Measurements from ENCODE around the gene DACH1.

Gene DACH1

DNA sequence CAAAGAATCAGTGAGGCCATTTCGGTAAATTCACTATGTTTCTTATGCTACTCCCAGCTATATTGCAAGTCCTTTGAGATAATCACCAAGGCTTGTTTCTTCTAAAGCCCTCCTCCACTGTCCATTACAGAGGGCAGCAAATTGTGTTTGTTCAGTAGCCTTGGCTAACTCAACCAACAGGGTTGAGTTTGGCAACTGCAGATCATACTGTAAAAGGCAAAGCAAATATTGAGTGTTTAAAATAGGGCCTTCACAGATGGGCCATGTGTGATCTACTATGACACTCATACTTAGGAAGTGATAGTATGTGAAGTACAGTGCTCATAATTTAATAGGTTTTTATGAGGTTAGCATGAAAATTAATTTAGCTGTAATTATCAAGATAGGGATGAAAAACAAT is 171.3 kb downstream of the DACH1 start:
- no peak for DNase-seq

DNA sequence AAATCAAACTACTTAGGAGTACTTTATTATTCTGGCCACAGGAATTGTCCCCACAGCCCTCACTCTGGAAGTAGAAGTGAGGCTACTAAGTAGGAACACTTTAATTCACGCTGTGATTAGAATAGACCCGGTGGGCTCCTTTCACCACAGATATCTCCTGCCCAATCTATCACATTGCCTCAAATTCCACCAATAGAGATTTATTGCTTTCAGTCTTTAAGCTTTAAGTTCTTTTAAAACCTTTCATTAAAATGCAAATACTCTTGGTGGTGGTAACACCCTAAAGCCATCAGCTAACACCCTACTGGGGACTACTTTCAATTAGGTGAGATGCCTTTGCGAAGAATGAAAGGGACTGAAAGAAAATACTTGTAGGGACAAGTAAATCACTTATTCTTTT is 181.9 kb downstream of the DACH1 start:
- DNase-seq, result no peak

DNA sequence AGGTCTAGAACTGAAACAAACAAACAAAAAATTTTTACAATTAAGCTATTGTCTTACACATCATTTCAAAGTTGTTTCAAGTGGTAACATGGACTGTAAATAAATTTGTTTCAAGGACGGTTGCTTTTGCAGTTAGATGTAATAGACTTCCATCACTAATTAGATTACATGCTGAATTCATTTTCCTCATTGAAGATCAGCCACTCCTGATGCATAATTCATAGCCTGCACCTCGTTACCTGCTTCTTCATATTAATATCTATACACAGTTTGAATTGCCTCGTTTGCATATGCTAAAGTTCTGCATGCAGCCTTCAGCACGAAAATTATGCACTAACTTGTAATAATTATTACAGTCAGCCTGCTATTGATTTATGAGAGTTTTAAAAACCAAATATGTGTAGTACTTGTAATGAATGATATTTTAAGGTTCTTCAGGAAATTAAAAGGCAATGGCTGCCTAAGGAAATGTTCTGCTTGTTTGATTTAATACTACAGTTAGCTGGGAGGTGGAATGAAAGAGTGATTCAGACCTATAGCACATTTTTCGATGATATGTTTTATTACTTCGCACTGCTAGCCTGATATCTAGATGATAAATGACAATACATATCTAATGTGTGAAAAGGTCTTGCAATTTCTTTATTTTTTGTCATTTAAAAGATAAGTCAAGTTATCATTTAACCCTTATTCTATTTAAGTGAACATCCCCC is 184.9 kb downstream of the DACH1 start:
- no peak for DNase-seq

DNA sequence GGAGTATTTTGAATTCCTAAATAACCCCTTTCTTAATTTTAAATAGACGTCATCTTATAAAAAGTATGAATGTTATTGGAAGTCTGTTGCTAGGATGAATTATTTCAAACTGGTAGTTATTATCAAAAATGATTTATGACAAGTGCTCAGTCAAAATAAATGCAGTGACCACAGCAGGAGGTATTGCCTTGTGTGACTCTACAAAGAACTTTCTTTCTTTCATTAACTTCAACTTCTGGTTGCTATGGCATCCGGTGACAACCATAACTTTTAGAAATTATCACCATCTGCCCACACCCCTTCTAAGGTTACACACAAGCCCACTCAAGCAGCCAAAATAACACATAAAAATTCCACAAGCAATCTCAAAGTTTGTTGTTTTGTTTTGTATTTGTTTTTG is 189.9 kb downstream of the DACH1 start:
- DNase-seq, result no peak

DNA sequence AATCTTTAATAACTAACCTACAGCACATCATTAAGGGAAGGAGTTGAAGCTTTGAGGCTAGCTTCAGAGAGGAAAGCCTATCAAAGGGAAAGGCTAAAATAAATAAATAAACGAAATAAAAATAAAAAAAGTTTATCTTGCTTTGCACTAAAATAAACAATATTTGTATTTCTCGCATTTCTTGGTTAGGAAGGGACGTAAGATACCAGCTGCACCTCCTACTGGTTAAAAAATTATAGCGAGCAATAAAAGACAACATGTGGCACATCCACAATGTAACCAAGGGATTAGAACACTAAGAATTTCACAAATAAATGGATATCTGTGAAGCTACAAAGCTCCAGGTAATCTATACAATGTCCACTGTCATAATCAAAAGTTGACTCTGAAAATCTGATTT is 194.5 kb downstream of the DACH1 start:
- no peak for DNase-seq

DNA sequence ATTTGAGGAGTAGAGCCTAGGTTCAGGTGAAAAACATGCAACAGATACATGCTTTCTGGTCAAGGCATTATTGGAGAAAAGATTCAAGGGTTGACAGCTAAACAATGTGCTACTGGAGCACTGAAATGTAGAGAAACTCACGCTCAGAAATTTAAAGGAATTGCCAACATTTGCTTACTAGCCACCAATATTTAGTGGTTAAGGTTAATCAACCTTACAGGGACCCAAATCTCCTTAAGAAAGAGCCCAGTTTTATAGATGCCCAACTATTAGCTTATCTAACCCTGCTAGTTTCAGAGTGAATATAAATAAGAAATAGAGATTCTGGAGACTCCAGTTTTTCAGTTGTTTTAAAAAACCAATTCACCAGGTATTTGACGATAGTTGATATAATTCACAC is 203.6 kb downstream of the DACH1 start:
- no peak for DNase-seq

DNA sequence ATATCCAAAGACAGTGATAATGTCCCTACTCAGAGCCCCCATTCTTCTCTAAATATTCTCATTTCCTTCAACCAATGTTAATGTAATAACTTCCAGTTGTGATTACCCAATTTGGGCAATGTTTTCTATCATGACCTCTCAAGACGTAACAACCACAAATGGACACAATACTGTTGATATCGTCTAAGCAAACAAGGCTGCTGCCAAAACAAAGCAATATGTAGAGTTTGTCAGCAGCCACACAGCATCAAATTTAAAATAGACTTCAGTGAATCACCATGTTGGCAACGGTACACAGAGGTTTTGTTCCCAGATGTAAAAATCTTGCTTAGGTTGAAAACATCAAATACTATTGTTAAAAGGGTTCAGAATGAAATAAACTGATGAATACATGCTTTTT is 205.1 kb downstream of the DACH1 start:
- no peak for DNase-seq

DNA sequence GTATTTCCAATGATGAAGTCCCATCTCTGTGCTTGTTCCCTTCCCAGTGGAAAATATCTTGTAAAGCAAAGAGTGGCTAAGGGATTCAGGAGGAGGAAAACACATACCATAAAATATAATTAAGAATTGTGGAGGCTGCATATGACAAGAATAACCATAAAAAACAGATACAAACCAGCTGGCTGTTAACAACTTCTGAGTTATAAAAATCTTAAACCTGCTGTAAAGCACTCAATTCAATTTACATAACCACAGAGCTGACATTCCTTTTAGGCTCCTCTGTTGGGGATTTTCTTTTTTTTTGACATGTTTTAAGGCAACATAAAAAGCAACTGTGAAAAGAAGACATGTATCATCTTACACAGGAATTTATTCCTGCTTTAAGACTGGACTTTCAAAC is 207.6 kb downstream of the DACH1 start:
- no peak for DNase-seq

DNA sequence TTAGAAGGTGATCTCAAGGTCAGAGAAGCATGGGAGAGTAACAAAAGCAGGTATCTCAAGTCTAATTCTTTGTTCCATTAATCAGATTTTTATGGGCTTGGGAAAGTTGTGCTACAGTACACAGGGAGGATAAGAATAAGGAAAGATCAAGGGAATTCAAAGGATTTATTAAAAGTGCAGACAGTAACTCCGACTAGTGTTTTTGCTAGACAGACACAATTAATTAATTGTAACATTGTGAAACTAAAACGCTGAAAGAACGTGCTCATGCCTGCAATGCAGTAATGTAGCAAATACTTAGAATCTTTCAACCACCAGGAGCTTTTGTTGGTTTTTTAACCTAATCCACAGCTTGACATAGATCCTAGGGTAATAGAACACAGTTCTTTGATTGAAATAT is 221.5 kb downstream of the DACH1 start:
- no peak for DNase-seq

DNA sequence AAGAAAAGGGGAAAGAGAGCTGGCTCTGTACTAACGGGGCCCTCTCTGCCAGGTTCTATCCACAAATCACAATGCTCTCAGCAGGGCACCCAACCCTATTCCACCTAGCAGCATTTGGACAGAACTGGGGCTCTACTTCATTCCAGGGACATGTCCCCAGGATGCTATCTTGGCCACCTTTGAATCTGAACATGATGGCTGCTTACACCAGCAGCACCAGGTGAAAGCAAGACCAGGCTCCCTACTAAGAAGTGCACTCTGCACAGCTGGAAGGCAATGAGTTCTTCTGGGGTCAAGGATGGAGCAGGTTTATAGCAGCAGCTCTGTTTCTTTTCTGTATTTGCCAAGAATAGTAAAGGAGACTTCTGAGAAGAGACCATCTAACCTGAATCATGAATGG is 222.4 kb downstream of the DACH1 start:
- DNase-seq, result no peak

DNA sequence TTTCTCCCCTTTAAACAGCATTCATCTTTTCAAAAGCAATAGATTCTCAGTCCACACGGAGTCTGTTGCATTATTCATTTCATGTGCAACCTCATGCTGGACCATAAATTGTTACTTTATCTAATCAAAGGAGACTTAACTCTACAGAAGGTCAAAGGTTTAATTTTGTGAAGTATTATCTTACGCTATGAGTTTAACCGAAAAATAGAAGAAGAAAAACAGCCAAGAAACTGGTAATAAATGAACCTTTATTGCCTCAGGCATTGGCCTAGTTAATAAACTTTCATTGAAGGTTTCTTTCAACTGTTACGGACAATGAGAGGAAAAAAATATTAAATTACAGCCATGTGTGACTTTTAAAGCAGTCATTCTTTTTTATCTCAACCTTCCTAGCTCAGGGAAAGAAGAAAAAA is 223.6 kb downstream of the DACH1 start:
- DNase-seq, result no peak

DNA sequence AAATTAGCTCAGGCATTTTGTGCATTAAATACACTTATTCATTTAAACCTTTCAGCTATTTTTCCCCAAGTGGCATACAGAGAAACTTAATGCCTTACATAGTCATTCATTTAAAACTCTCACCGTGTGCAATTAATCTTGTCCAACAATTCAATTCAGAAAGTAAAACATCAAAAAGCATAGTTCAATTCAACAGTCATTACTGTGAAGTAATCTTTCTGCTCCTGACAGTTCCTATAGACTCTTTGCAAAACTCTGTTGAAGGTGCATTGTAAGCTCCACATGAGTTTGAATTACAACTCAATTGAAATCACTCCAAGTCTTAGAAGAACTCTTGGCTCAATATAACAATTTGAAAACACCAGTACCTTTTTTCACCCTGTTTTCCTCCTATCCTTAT is 228.3 kb downstream of the DACH1 start:
- DNase-seq, result no peak

DNA sequence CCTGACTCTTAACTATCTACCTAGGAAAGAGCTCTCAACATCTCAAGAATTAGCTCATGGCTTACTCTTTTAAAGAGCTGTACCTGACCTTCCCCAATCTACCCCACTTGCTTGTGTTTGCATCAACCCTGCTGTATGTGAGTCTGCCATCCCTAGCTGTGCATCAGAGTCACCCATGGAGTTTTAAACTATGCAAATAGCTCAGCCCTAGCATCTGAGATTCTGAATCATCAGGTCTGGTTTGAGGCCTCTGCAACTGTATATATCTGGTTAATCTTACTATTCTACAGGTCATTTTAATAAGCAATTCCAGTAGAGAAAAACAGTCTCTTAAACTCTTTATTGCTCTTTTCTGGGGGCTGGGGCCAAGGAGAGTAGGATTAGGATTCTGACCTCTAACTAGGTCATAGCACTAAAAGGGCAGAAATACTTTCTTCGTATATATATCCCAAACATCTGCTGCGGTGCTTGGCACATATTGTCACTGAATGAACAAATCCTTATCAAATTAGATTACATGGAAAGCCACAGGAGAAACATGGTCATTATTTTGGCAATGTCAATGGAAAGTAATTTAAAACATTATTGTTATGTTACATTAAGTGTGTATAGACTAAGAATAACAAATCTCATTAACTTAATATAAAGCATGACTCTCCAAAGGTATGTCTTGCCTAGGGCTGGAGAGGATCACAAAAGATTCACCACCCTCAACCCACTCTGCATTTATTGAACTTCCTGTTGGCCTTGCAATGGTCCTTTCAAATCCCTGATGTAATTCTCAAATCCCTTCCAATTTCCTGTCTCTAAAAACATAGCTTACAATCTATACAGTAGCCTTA is 232.2 kb downstream of the DACH1 start:
- no peak for DNase-seq

DNA sequence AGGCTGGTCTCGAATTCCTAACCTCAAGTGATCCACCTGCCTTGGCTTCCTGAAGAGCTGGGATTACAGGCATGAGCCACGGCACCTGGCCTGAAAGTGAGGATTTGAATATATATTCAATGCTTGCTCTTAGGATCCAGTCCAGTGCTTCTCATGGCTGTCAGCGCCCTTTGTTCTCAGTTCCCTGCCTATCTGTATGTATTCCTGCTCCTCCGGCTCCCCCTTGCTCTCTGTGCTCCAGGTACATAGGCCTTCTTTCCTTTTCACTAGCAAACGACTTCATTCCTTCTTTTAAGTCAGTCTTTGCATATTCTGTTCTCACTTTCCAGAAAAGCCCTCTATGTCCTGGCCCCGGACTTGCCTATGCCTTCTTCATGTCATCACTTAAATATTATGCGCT is 232.8 kb downstream of the DACH1 start:
- DNase-seq, result no peak

DNA sequence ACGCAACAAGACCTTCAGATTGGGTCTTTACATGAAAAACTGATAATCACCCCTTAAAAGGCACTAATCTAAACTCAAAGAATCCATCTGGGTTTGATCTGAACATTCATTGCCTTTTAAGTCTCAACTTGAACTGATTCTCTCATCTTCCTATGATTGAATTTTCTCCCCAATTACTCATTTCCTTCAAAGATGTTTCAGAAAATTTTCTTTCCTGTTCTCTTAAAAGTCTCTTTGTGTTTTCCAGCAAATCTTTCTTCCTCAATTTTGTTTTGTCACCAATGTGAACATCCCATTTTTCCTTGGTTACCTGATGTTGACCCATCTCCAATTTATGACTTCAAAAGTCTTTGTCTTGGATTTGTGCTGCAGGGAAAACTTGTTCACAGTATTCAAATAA is 234.3 kb downstream of the DACH1 start:
- no peak for DNase-seq

DNA sequence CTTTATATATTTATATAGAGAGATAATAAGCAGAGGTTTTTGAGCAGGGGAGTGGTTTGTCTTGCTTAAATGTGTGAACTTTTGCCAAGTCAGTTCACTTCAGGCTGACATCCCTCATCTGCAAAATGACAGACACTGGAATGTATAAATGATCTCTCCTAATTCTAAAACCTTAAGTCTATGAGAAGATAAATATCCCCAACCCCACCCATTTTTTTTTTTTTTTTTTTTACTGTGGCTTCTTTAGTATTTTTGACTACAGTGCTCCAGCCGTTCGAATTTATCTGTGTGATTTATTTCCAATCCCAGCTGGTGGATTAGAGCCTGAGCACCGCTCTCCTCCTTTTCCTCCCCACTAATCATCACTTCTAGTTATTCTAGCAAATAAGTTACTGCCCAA is 234.8 kb downstream of the DACH1 start:
- no peak for DNase-seq

DNA sequence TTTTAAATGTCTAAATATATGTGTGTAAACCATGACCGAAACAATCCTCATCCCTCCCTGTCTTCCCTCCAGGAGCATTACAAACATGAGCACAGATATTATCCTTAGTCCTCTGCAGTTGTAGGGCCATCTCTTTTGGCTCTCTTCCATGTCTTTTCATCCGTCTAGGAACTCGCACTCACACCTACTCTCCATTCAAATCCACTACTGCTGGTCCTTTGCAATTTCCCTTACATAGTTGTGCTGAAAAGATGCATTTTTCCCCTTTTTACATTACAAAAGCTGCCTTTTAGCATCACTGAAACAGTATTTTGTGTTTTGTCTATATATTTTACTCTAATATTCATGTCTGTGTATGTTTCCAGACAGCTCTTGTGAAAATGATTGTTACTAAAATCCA is 237.8 kb downstream of the DACH1 start:
- no peak for DNase-seq

DNA sequence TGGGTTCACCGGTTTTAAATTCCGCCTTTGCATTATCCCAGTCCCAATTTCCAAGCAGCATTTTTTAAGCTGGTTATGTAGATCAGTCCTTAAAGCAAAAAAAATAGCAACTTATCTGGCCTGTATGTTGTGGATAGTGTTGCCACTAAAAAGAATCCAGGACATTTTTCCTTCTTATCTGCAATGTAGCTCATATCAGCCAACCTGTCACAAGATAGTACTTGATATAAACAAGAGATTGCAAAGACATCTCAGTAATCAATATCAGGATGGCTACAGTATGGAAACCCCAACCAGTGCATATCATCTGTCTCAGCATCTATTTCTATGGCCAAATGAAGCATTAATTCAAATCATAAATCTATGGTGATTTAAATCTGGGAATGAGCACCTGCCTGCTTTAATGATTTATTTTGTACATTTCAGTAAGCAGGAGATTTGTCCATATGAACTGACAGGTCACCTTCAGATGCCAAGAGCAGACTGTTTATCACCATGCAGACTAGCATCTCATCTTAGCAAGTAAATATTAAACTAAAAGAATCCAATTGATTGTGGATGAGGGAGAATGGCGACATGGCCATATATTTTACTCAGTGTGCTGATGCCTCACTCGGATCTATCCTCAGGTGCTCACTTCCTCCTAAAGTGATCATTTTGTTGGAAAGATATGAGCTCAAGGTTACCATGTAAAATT is 240.4 kb downstream of the DACH1 start:
- no peak for DNase-seq

DNA sequence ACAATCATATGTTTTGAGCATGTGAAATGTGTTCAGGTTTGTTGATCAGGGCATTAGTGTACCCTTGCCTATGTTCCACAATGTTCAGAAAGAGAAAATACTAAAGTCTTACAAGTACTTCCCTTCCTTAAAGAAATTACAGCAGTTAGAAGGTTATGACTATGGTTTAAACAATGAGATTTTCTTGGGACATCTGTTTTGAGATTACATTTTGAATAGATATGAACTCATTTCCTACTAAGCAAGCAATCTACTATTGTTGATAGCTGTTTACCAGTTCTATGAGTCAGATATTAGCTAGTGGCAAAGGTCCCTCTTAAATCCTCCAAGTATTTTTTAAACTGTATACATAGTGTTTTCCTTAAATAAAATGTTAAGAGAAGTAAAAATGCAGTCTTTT is 241.3 kb downstream of the DACH1 start:
- DNase-seq, result no peak

DNA sequence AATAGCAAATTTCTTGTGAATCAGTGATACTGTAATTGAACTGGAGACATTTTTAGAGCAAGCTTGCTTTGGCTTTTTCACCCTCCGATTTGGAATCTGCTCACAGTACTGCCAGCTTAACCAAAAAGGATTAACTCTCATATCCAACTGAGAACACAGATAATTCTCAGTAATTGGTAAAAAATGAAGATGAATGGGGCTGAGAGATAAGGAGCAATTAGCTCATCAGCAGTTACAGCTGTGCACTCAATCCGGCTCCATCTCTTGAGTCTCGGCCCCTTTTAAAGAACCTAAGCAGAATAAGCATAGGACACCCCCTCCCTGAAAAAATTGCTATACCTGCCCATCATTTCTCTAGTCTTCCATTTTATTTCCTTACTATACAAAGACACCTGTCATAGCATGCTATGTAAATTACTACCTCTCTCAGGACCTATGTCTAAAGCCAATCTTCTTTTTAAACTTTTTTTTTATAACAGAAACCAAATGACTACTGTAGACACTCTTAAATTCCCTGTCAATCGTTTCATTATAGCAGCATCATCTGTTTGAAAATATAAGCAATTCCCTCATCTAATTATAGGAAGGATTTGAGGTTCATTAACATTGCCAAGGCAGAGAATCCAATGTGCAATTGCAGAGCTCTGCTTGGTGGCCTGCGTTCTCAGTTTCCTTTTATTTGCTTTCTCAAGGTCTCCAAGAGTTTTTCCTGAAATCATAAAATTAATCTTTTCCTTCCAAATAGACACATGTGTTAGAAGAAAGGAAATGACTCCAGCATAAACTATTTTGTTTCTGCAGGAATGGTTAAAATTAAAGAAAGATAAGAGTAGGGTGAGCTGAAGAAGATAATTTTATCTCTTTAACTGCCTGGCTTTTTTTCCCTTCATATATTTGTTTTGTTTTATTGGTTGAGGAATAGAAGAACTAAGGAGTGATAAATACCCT is 242.1 kb downstream of the DACH1 start:
- no peak for DNase-seq

DNA sequence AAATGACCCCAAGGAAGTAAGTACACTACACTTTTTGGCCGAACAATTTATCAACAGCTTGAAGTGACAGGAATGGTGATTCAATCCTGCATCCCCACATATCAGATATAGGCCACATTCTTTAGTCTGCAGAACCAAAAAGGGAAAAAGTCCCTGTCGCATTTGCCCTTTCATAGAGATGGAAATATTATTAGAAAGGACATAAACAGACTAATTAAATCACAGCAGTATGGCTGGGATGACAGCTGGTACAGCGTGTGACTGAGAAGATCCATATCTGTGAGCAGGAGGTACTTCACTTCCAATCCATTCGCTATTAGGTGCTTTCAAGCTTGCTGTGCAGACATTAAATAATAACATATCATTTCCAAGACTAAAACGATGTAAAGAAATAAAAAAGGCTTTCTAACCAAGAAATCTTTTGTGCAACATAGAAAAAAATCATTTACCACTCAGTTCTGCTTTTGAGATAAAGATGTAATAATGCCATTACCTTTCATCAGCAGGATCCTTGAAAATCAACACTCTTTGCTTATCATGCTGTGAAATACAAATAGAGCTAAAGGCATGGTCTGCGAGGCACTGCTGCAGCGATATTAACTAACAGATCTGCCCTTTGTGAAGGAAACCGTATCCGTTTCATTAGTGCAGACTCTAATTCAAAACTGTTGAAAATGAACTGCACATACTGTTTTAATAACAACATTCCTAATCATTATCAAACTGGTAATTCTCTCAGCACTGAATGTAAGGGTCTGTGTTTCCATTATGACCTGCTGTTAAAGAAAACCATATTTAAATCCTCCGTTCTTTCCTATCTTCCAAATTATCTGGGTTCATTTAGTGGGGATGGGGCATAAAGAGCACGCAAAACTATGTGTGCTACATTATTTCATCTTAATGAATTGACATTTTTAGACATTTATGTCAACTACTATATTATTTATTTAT is 245.6 kb downstream of the DACH1 start:
- no peak for DNase-seq

DNA sequence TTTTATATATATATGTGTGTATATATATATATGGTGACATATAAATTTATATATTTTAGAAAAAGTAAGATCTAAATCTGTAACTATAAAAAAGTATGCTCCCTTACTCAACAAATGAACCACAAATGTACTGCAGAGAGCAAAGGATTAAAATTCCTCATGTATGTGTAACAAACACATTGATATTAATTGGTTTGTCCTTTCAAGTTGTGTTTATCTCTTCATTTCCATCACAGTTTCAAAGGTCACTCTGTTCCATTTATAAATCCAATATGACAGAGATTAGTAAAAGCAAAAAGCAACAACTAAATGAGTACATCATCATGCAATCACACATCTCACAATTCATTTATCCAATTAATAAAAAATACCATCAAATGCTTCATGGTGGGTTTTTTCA is 247.9 kb downstream of the DACH1 start:
- DNase-seq, result no peak
